Hepatocyte (in vitro differentiated cells): Measurements from ENCODE around the gene THBS2. TPM values are rescaled to one million over a fixed set of nuclear protein-coding genes. Genes with fewer than 3 reads are reported as not detected.

ENCODE experiments used
- DNase-seq: peaks from one replicate; pipeline ENCODE4 v3.0.0-alpha.2; 2016; ENCODE audit warnings: low spot score
- H2AFZ ChIP-seq: fragments of 200-600 bp; sonication (generic); 2 replicates; pipeline ENCODE4 v1.6.0; 2016; ENCODE audit warnings: antibody characterized with exemption, mild to moderate bottlenecking
- H3K27ac ChIP-seq: fragments of 200-600 bp; sonication (generic); 2 replicates; pipeline ENCODE4 v1.5.1; 2016; ENCODE audit warnings: mild to moderate bottlenecking
- H3K27me3 ChIP-seq: fragments of 200-600 bp; sonication (generic); 2 replicates; pipeline ENCODE4 v1.6.1; 2016
- H3K36me3 ChIP-seq: fragments of 200-600 bp; sonication (generic); replicated peaks from 2 replicates; pipeline ENCODE4 v1.5.1; 2016; ENCODE audit warnings: low read depth; ENCODE audit not compliant: insufficient read depth
- H3K4me1 ChIP-seq: fragments of 200-600 bp; sonication (generic); 2 replicates; pipeline ENCODE4 v1.5.1; 2016; ENCODE audit warnings: mild to moderate bottlenecking, moderate library complexity; ENCODE audit not compliant: insufficient read depth
- H3K4me2 ChIP-seq: fragments of 200-600 bp; sonication (generic); 2 replicates; pipeline ENCODE4 v1.6.0; 2016
- H3K4me3 ChIP-seq: fragments of 200-600 bp; sonication (generic); 2 replicates; pipeline ENCODE4 v1.5.1; 2016; ENCODE audit warnings: mild to moderate bottlenecking
- H3K79me2 ChIP-seq: fragments of 200-600 bp; sonication (generic); 2 replicates; pipeline ENCODE4 v1.6.0; 2017; ENCODE audit warnings: mild to moderate bottlenecking
- H3K9me2 ChIP-seq: fragments of 200-600 bp; sonication (generic); replicated peaks from 2 replicates; pipeline ENCODE4 v1.6.0; 2017; ENCODE audit warnings: mild to moderate bottlenecking; ENCODE audit not compliant: insufficient read depth
- H3K9me3 ChIP-seq: fragments of 200-600 bp; sonication (generic); 2 replicates; pipeline ENCODE4 v1.5.1; 2016; ENCODE audit warnings: low read depth, mild to moderate bottlenecking
- H4K20me1 ChIP-seq: fragments of 200-600 bp; sonication (generic); 2 replicates; pipeline ENCODE4 v1.6.0; 2016; ENCODE audit warnings: mild to moderate bottlenecking; ENCODE audit not compliant: insufficient read depth, poor library complexity, severe bottlenecking
- CTCF ChIP-seq: fragments of 200-600 bp; sonication (generic); IDR thresholded peaks from 2 replicates; pipeline ENCODE4 v1.5.1; 2016; ENCODE audit warnings: antibody characterized with exemption, mild to moderate bottlenecking; ENCODE audit not compliant: poor library complexity
- EZH2 ChIP-seq: fragments of 200-600 bp; sonication (generic); IDR thresholded peaks from 2 replicates; pipeline ENCODE4 v1.6.1; 2016; ENCODE audit warnings: antibody characterized with exemption, mild to moderate bottlenecking, borderline replicate concordance
- EZH2phosphoT487 ChIP-seq: fragments of 200-600 bp; sonication (generic); IDR thresholded peaks from one replicate; pipeline ENCODE4 v1.6.1; 2018; ENCODE audit warnings: antibody characterized with exemption, mild to moderate bottlenecking, low read depth, moderate library complexity; ENCODE audit not compliant: unreplicated experiment, severe bottlenecking
- WGBS: methylation state at CpG from one replicate; pipeline ENCODE4 v1.1.6; 2016; ENCODE audit warnings: low lambda C conversion rate; ENCODE audit errors: missing lambda C conversion rate; 5-methylcytosine and 5-hydroxymethylcytosine counted together
- polyA plus RNA-seq: library from polyadenylated mRNA; unstranded; fragments of >200 nt; fragmentation: Nextera tagmentation; extraction: Ambion mirVana; gene quantifications from 2 replicates; pipeline ENCODE4 v1.2.1, GENCODE V29; 2016
- total RNA-seq: library from RNA; depleted of rRNA; stranded (reverse); fragments of >200 nt; gene quantifications from 2 replicates; pipeline ENCODE4 v1.2.3, GENCODE V29; 2014

THBS2 gene
- total RNA-seq (2.8 and 5.5 TPM in 2 replicates), polyA plus RNA-seq (3.2 and 3.9 TPM in 2 replicates)

- 10% methylated on average over 34 of the region's 34 CpGs for WGBS
- Histone ChIP-seq H3K79me2 (no peaks in the 10 kb centered on the region), H3K9me2 (no peaks in the 10 kb centered on the region), H2AFZ (peak within 1 kb of the TSS; percentile 26), H3K27me3 (peaks cover 57% of the 10 kb centered on the region), H4K20me1 (no peaks in the 10 kb centered on the region), H3K4me2 (peak within 1 kb of the TSS; percentile 72), H3K4me3 (peak within 1 kb of the TSS; percentile 13), H3K4me1 (peaks cover 6% of the 10 kb centered on the region), H3K9me3 (no peaks in the 10 kb centered on the region), H3K36me3 (no peaks in the 10 kb centered on the region), H3K27ac (no peak within 1 kb of the TSS)
- DNase-seq, result peak; percentile 43
- no peak for TF ChIP-seq EZH2phosphoT487
- no peak for TF ChIP-seq EZH2
- TF ChIP-seq CTCF, result no peak
Measured at GRCh38 chr6:169253337-169254238, at the start of gene THBS2. Gene THBS2 (minus strand): TSS chr6:169253846. CDS start chr6:169250784, 3,062 bp downstream.

GRCh38 chr6:169302716-169303115 is 49.1 kb upstream of the THBS2 start:
- no peaks in the 10 kb centered on the region for H3K9me3 ChIP-seq
- H3K4me3 ChIP-seq, result no peak overlapping the region
- no peaks in the 10 kb centered on the region for H3K36me3 ChIP-seq
- H4K20me1 ChIP-seq, result no peaks in the 10 kb centered on the region
- H2AFZ ChIP-seq, result no peak overlapping the region
- WGBS, result 64% methylated on average over 3 of the region's 3 CpGs
- no peak overlapping the region for H3K4me2 ChIP-seq
- no peaks in the 10 kb centered on the region for H3K9me2 ChIP-seq
- H3K27me3 ChIP-seq, result no peaks in the 10 kb centered on the region
- TF ChIP-seq EZH2phosphoT487, result no peak
- TF ChIP-seq CTCF, result no peak
- no peak for TF ChIP-seq EZH2
- DNase-seq, result no peak
- no peaks in the 10 kb centered on the region for H3K4me1 ChIP-seq
- no peaks in the 10 kb centered on the region for H3K79me2 ChIP-seq
- no peak overlapping the region for H3K27ac ChIP-seq

- Histone ChIP-seq H3K4me1 (no peaks in the 10 kb centered on the region), H3K36me3 (no peaks in the 10 kb centered on the region), H2AFZ (no peak overlapping the region), H3K79me2 (no peaks in the 10 kb centered on the region), H4K20me1 (no peaks in the 10 kb centered on the region), H3K4me3 (no peak overlapping the region), H3K27me3 (no peaks in the 10 kb centered on the region), H3K9me2 (no peaks in the 10 kb centered on the region), H3K27ac (no peak overlapping the region), H3K4me2 (no peak overlapping the region), H3K9me3 (no peaks in the 10 kb centered on the region)
- TF ChIP-seq EZH2, result no peak
- TF ChIP-seq CTCF, result no peak
- DNase-seq, result no peak
Measured at GRCh38 chr6:169302255-169302654, 48.6 kb upstream of the THBS2 start.
